MCF 10A (cell line): ENCODE results near the gene PBX1. TPM values are rescaled to one million over a fixed set of nuclear protein-coding genes. Genes with fewer than 3 reads are reported as not detected.

ENCODE experiments used
- BruUV-seq: library from RNA; stranded (reverse); fragments of 400-500 nt; replicated peaks from 2 replicates; lab custom pipeline; 2021; lab: Mats Ljungman, UMichigan
- CTCF ChIA-PET: fragments of 300-600 bp; sonication (Branson Sonifier 250); formaldehyde crosslinking; extraction: SDS; loops from one replicate; lab custom pipeline; 2021; ENCODE audit warnings: antibody characterized with exemption, inconsistent platforms; lab: Yijun Ruan, JAX
- POLR2A ChIA-PET: fragments of 300-600, 350-650 bp; sonication (Branson Sonifier 250); formaldehyde crosslinking; extraction: SDS; loops from one replicate; lab custom pipeline; 2020; ENCODE audit warnings: antibody characterized with exemption, inconsistent platforms; lab: Yijun Ruan, JAX
- DNase-seq: peaks from one replicate; pipeline ENCODE4 v3.0.0-alpha.2; 2018; ENCODE audit not compliant: unreplicated experiment
- H3K27ac Mint-ChIP-seq: one replicate; pipeline ENCODE4 v1.8.0; 2022; ENCODE audit warnings: mild to moderate bottlenecking, low read depth, mixed read lengths; ENCODE audit not compliant: unreplicated experiment
- H3K27me3 Mint-ChIP-seq: one replicate; pipeline ENCODE4 v1.8.0; 2022; ENCODE audit warnings: mixed read lengths; ENCODE audit not compliant: insufficient read depth, unreplicated experiment
- H3K36me3 Mint-ChIP-seq: one replicate; pipeline ENCODE4 v1.8.0; 2022; ENCODE audit warnings: mild to moderate bottlenecking, moderate library complexity, mixed read lengths; ENCODE audit not compliant: insufficient read depth, unreplicated experiment
- H3K4me1 Mint-ChIP-seq: one replicate; pipeline ENCODE4 v1.8.0; 2022; ENCODE audit warnings: mixed read lengths; ENCODE audit not compliant: insufficient read depth, unreplicated experiment
- H3K4me3 Mint-ChIP-seq: one replicate; pipeline ENCODE4 v1.8.0; 2022; ENCODE audit warnings: mild to moderate bottlenecking, moderate library complexity, mixed read lengths; ENCODE audit not compliant: unreplicated experiment
- H3K9me3 Mint-ChIP-seq: one replicate; pipeline ENCODE4 v1.8.0; 2022; ENCODE audit warnings: mixed read lengths; ENCODE audit not compliant: unreplicated experiment
- intact Hi-C: fragments of 100-400 bp; cut with micrococcal nuclease; formaldehyde crosslinking; loops from 2 replicates; pipeline ENCODE4 v1.14.1; 2022
- total RNA-seq: library from RNA; stranded (reverse); gene quantifications from 2 replicates; pipeline ENCODE4 v1.2.3, GENCODE V29; 2022
- TF ChIP-seq, protein P1 (sequence below): fragments of 200-600 bp; IDR thresholded peaks from one replicate; pipeline ENCODE4 v1.8.0; 2022; ENCODE audit warnings: antibody characterized with exemption, mild to moderate bottlenecking; ENCODE audit not compliant: unreplicated experiment

PBX1 gene
- total RNA-seq, 1 experiment from 2014 or later = 5.8 TPM

DNA sequence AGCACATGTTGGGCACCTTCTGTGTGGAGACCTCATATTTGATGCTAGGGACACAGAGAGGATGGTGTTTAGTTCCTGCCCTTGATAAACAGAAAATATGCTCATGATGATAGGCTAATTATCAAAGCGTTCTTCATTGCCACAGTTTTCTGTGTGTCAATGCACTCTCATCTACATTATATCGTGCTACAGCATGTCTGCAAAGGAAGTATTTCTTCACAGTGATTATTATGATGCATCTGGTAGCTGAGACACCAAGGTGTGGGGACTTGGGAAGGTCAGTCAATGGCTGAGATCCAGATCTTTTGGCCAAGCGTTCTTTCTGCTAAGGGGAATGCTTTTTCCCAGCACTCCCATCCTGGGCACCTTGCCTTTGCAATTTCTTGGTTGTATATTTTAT, 321.2 kb downstream of the PBX1 start:
- TF ChIP-seq, protein P1, sequence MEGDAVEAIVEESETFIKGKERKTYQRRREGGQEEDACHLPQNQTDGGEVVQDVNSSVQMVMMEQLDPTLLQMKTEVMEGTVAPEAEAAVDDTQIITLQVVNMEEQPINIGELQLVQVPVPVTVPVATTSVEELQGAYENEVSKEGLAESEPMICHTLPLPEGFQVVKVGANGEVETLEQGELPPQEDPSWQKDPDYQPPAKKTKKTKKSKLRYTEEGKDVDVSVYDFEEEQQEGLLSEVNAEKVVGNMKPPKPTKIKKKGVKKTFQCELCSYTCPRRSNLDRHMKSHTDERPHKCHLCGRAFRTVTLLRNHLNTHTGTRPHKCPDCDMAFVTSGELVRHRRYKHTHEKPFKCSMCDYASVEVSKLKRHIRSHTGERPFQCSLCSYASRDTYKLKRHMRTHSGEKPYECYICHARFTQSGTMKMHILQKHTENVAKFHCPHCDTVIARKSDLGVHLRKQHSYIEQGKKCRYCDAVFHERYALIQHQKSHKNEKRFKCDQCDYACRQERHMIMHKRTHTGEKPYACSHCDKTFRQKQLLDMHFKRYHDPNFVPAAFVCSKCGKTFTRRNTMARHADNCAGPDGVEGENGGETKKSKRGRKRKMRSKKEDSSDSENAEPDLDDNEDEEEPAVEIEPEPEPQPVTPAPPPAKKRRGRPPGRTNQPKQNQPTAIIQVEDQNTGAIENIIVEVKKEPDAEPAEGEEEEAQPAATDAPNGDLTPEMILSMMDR = no peak
- BruUV-seq = no TSS peak
- Mint-ChIP-seq H3K9me3 (no peaks in the 10 kb centered on the region), H3K27ac (no peak overlapping the region), H3K4me3 (no peak overlapping the region), H3K27me3 (no peaks in the 10 kb centered on the region), H3K4me1 (no peaks in the 10 kb centered on the region), H3K36me3 (no peaks in the 10 kb centered on the region)
- intact Hi-C loops = no loop called here
- POLR2A ChIA-PET = interaction anchor here (0.6 to 0.7 kb wide), 2 partner anchors 320 to 1035 kb away, joined by 3 read pairs; no protein-coding TSS in a partner anchor
- CTCF ChIA-PET = interaction anchor here (0.6 to 1.0 kb wide), 2 partner anchors 26 to 1470 kb away, joined by 3 read pairs; no protein-coding TSS in a partner anchor
- peak; percentile 56 for DNase-seq

DNA sequence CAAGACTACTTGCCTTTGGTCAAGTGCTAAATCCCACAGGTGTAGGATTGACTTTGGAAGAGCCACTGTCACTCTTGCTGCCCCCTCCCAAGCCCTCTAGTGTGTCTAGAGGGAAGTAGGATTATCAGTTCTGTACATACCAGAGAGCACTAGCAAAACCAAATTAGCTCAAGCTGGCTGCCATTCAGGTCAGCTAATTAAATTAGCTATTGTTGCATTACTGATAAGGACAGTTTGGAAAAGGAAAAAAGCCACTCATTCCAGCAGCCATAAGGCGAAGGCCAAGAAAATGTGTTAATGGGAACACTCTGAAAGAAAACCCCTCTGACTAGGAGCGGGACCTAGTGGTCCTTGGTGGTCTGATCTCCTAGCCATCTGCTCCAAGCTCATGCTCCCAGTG, 321.7 kb downstream of the PBX1 start:
- no peak for DNase-seq
- no peaks in the 10 kb centered on the region for H3K27me3 Mint-ChIP-seq
- ChIA-PET CTCF (interaction anchor here (0.6 to 1.0 kb wide), 4 partner anchors 27 to 1470 kb away, joined by 3 to 4 read pairs (median 3); no protein-coding TSS in a partner anchor), POLR2A (no interaction called here)
- no peak overlapping the region for H3K27ac Mint-ChIP-seq
- H3K36me3 Mint-ChIP-seq = no peaks in the 10 kb centered on the region
- no peaks in the 10 kb centered on the region for H3K4me1 Mint-ChIP-seq
- intact Hi-C loops = no loop called here
- H3K4me3 Mint-ChIP-seq = no peak overlapping the region
- TF ChIP-seq, protein P1 = no peak
- BruUV-seq = no TSS peak
- H3K9me3 Mint-ChIP-seq = no peaks in the 10 kb centered on the region

DNA sequence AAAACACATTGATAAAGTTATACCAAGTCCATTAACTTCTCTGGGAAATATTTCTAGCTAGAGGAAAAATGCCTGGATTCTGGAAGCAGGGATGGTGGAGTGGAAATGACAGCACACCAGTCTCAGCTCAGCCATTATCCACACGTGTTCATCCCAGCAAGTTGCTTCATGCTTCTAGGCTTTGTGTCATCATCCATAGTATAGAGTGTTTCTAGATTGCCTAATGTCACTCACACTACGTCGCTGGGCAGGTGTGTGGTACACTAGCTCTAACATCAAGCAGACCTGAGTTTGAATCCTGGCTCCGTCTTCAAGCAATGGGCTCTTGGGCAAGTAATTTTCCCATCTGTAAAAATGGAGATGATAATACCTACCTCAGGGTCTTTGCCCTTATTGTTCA, 326.3 kb downstream of the PBX1 start:
- Mint-ChIP-seq H3K27ac (no peak overlapping the region), H3K9me3 (peaks cover 8% of the 10 kb centered on the region), H3K27me3 (no peaks in the 10 kb centered on the region), H3K4me3 (no peak overlapping the region), H3K4me1 (no peaks in the 10 kb centered on the region), H3K36me3 (no peaks in the 10 kb centered on the region)
- DNase-seq = no peak
- TF ChIP-seq, protein P1 = no peak
- ChIA-PET POLR2A (interaction anchor here (0.9 to 1.0 kb wide), 2 partner anchors 10 to 14 kb away, joined by 3 read pairs; no protein-coding TSS in a partner anchor), CTCF (interaction anchor here (0.5 to 1.4 kb wide), 5 partner anchors 9 to 1356 kb away, joined by 3 to 5 read pairs (median 3); no protein-coding TSS in a partner anchor)
- intact Hi-C loops = no loop called here
- BruUV-seq = no TSS peak

DNA sequence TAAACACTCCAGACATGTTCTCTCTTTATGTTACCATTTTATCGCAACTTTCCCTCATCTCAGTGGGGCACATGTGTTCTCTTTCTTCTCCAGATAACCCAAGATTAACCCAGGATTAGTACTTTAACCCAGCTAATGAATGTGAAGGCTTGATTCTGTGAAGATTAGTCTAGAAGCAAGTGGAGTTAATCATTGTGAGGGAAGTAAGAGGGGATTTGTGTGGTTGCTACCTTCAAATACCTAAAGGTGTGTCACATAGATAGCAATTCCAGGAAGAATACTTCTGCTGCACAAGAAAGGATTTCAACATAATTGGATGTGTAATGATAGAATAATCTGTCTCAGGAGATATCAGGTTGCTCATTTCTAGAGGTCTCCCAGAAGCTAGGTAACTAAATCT, 327.1 kb downstream of the PBX1 start:
- no peaks in the 10 kb centered on the region for H3K36me3 Mint-ChIP-seq
- no TSS peak for BruUV-seq
- TF ChIP-seq, protein P1 = no peak
- intact Hi-C loops = no loop called here
- peaks cover 8% of the 10 kb centered on the region for H3K9me3 Mint-ChIP-seq
- POLR2A ChIA-PET = no interaction called here
- H3K4me1 Mint-ChIP-seq = no peaks in the 10 kb centered on the region
- DNase-seq = no peak
- CTCF ChIA-PET = interaction anchor here (0.7 to 1.2 kb wide), 2 partner anchors 22 to 1398 kb away, joined by 3 read pairs; no protein-coding TSS in a partner anchor
- H3K4me3 Mint-ChIP-seq = no peak overlapping the region
- no peak overlapping the region for H3K27ac Mint-ChIP-seq
- no peaks in the 10 kb centered on the region for H3K27me3 Mint-ChIP-seq
